Liver (tissue), 9 donors: Measurements from ENCODE around the gene B4GALT5. TPM values are rescaled to one million over a fixed set of nuclear protein-coding genes. Genes with fewer than 3 reads are reported as not detected.

ENCODE experiments used
- DNase-seq: peaks from one replicate; pipeline ENCODE4 v3.0.0-alpha.2; 2017; ENCODE audit warnings: low spot score
- H3K27ac ChIP-seq, 2 donors: one replicate each; pipeline ENCODE4 v1.7.0; 2013; ENCODE audit warnings: inconsistent platforms in 2 of 2, low read length in 2 of 2, control low read depth in 1 of 2, low read depth in 1 of 2, mild to moderate bottlenecking in 1 of 2
- H3K27me3 ChIP-seq, 4 donors: one replicate each; pipeline versions ENCODE4 v1.6.1 to v1.7.0; 2013; ENCODE audit warnings: low read length in 3 of 4, inconsistent platforms in 1 of 4, mild to moderate bottlenecking in 1 of 4, moderate library complexity in 1 of 4; ENCODE audit not compliant: control insufficient read depth in 4 of 4, insufficient read depth in 4 of 4
- H3K36me3 ChIP-seq, 4 donors: one replicate each; pipeline versions ENCODE4 v1.6.1 to v1.7.0; 2013; ENCODE audit warnings: low read length in 3 of 4, mild to moderate bottlenecking in 3 of 4, low read depth in 1 of 4, moderate library complexity in 1 of 4; ENCODE audit not compliant: control insufficient read depth in 4 of 4, insufficient read depth in 3 of 4
- H3K4me1 ChIP-seq, 4 donors: one replicate each; pipeline versions ENCODE4 v1.6.1 to v1.7.0; 2013; ENCODE audit warnings: low read length in 3 of 4, mild to moderate bottlenecking in 3 of 4, moderate library complexity in 1 of 4; ENCODE audit not compliant: control insufficient read depth in 4 of 4, insufficient read depth in 4 of 4
- H3K4me3 ChIP-seq, 3 donors: one replicate each; pipeline versions ENCODE4 v1.6.1 to v1.7.0; 2013; ENCODE audit warnings: low read length in 3 of 3, control low read depth in 1 of 3, low read depth in 1 of 3, mild to moderate bottlenecking in 1 of 3
- H3K9ac ChIP-seq, 2 donors: one replicate each; pipeline ENCODE4 v1.7.0; 2013; ENCODE audit warnings: low read length in 2 of 2, mild to moderate bottlenecking in 2 of 2, moderate library complexity in 2 of 2, control low read depth in 1 of 2, low read depth in 1 of 2
- H3K9me3 ChIP-seq, 4 donors: one replicate each; pipeline versions ENCODE4 v1.6.1 to v1.7.0; 2013; ENCODE audit warnings: low read length in 3 of 4; ENCODE audit not compliant: control insufficient read depth in 4 of 4
- ATF3 ChIP-seq: IDR thresholded peaks from 2 replicates; pipeline ENCODE4 v1.6.1; 2016; ENCODE audit warnings: antibody characterized with exemption
- CTCF ChIP-seq: fragments of 150-350 bp; IDR thresholded peaks from 2 replicates; pipeline ENCODE4 v1.5.1; 2017; ENCODE audit warnings: improper control_type of control experiment, low read depth, low read length; ENCODE audit not compliant: missing input control
- FOXA1 ChIP-seq: IDR thresholded peaks from 2 replicates; pipeline ENCODE4 v1.6.1; 2016; ENCODE audit warnings: antibody characterized with exemption
- HNF4A ChIP-seq, 2 donors: conservative IDR thresholded peaks; 2 replicates each; pipeline ENCODE4 v1.6.1; 2016; ENCODE audit warnings: antibody characterized with exemption in 2 of 2, mild to moderate bottlenecking in 2 of 2
- HNF4G ChIP-seq: IDR thresholded peaks from 2 replicates; pipeline ENCODE4 v1.6.1; 2016; ENCODE audit warnings: antibody characterized with exemption
- NR2F2 ChIP-seq: IDR thresholded peaks from 2 replicates; pipeline ENCODE4 v1.6.1; 2016; ENCODE audit warnings: antibody characterized with exemption
- RAD21 ChIP-seq, 2 donors: IDR thresholded peaks; 2 replicates each; pipeline ENCODE4 v1.6.1; 2016; ENCODE audit warnings: antibody characterized with exemption in 2 of 2, mild to moderate bottlenecking in 2 of 2
- REST ChIP-seq: IDR thresholded peaks from 2 replicates; pipeline ENCODE4 v1.6.1; 2016; ENCODE audit warnings: antibody characterized with exemption, mild to moderate bottlenecking
- RXRA ChIP-seq, 2 donors: IDR thresholded peaks; 2 replicates each; pipeline ENCODE4 v1.6.1; 2017 to 2018; ENCODE audit warnings: antibody characterized with exemption in 2 of 2, mild to moderate bottlenecking in 1 of 2
- SP1 ChIP-seq: IDR thresholded peaks from 2 replicates; pipeline ENCODE4 v1.6.1; 2018; ENCODE audit warnings: antibody characterized with exemption, mild to moderate bottlenecking
- TAF1 ChIP-seq: conservative IDR thresholded peaks from 2 replicates; pipeline ENCODE4 v1.6.1; 2016; ENCODE audit warnings: antibody characterized with exemption, mild to moderate bottlenecking
- ZBTB33 ChIP-seq: IDR thresholded peaks from 2 replicates; pipeline ENCODE4 v1.6.1; 2016; ENCODE audit warnings: antibody characterized with exemption
- WGBS: extraction: QIAGEN DNeasy Blood & Tissue Kit; methylation state at CpG from one replicate; pipeline ENCODE4 v1.1.7; 2013; 5-methylcytosine and 5-hydroxymethylcytosine counted together
- polyA plus RNA-seq, 2 donors: library from polyadenylated mRNA; stranded (reverse) in 1 of 2; unstranded in 1 of 2; fragments of 200-250 nt in 1 of 2; fragments of >200 nt in 1 of 2; fragmentation: Nextera tagmentation in 1 of 2; extraction: Ambion mirVana in 1 of 2; gene quantifications; one replicate each; pipeline versions ENCODE4 v1.2.1 to v1.2.3, GENCODE V29; 2013 to 2015
- total RNA-seq, 2 donors: library from RNA; depleted of rRNA; stranded (reverse); fragments of >200 nt; gene quantifications; one replicate each; pipeline ENCODE4 v1.2.3, GENCODE V29; 2014
- donor health status: healthy.
- donor health status: healthy.
- donor health status: healthy.
- donor health status: healthy.
- donor health status: healthy.

B4GALT5 gene
- total and polyA plus RNA-seq, 4 donors = 2.0 to 28.2 (median 14.4) TPM

- H3K27ac ChIP-seq = no peak overlapping the region
- WGBS = 88% methylated on average over 8 of the region's 8 CpGs
- TF ChIP-seq REST = no peak
- no peak for TF ChIP-seq ZBTB33
- TF ChIP-seq CTCF = no peak
- TF ChIP-seq SP1 = no peak
- no peak for TF ChIP-seq TAF1
- TF ChIP-seq HNF4A (conservative IDR thresholded peaks at IDR 0.05) = no peak
- no peak for TF ChIP-seq NR2F2
- no peak overlapping the region for H3K4me3 ChIP-seq
- H3K27me3 ChIP-seq = no peaks in the 10 kb centered on the region
- DNase-seq = no peak
- no peak overlapping the region for H3K9ac ChIP-seq
- H3K36me3 ChIP-seq = peaks cover 6 to 66% (median 51%) of the 10 kb centered on the region in 4 donors
- H3K4me1 ChIP-seq = no peaks in the 10 kb centered on the region
- H3K9me3 ChIP-seq = no peaks in the 10 kb centered on the region
These were observed 76.5 kb downstream of the B4GALT5 start for GRCh38 chr20:49637046-49637637.

GRCh38 chr20:49636447-49636846, 77.2 kb downstream of the B4GALT5 start:
- H3K9me3 ChIP-seq = no peaks in the 10 kb centered on the region
- no peak for DNase-seq

More at GRCh38 chr20:49636447-49636846, 77.2 kb downstream of the B4GALT5 start:
- TF ChIP-seq ATF3 = no peak
- TF ChIP-seq RAD21 (IDR thresholded peaks at IDR 0.05) = no peak
- TF ChIP-seq TAF1 = no peak
- no peak for TF ChIP-seq ZBTB33
- TF ChIP-seq RXRA (IDR thresholded peaks at IDR 0.05) = no peak
- no peak for TF ChIP-seq FOXA1
- TF ChIP-seq HNF4G = no peak
- peak overlapping the region in 1 of 2 donors; percentile 26 for H3K27ac ChIP-seq
- 90% methylated on average over 5 of the region's 5 CpGs for whole genome bisulfite sequencing
- H3K9ac ChIP-seq = no peak overlapping the region
- no peaks in the 10 kb centered on the region for H3K27me3 ChIP-seq
- peaks cover 0 to 5% (median 4%) of the 10 kb centered on the region in 4 donors for H3K4me1 ChIP-seq
- H3K36me3 ChIP-seq = peaks cover 5 to 59% (median 44%) of the 10 kb centered on the region in 4 donors
- no peak overlapping the region for H3K4me3 ChIP-seq
